Measurements from ENCODE around the gene SPC25. TPM values are rescaled to one million over a fixed set of nuclear protein-coding genes. Genes with fewer than 3 reads are reported as not detected.
"Not testable (repeated sequence)": the region's sequence is repeated elsewhere in the genome, so short reads cannot be mapped to it uniquely, and the experiment has no call there.

Gene SPC25
- total and polyA plus RNA-seq, 12 donors, result 0.10 to 3.7 (median 0.44) TPM; not detected in 5

DNA sequence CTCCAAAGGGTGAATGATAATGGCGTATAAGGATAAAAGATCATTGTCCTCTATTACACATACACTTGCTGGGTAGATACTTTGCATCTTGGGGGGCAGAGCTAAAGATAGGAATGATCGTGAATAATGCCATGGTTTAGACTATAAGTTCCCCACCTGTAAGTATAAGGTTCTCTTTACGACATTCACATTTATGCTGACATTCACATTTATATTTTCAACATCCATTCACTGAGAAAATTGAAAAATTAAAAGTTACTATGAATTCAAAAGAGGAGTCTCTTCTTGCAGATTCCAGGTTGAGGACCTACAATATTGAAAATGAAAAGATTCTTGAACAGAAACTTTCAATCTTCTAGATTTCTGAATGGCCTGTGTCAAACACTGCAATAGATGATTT lies 2.1 kb upstream of the SPC25 start:
- intact Hi-C loops (cut with DNase I), result no loop called here
- H3K27me3 ChIP-seq, result no peaks in the 10 kb centered on the region
- H3K27ac ChIP-seq, result no peak overlapping the region
- WGBS, 2 donors, result 82 to 87% methylated on average over 3 of the region's 3 CpGs
- ATAC-seq (no peak), DNase-seq (no peak)
- TF ChIP-seq, protein P1, sequence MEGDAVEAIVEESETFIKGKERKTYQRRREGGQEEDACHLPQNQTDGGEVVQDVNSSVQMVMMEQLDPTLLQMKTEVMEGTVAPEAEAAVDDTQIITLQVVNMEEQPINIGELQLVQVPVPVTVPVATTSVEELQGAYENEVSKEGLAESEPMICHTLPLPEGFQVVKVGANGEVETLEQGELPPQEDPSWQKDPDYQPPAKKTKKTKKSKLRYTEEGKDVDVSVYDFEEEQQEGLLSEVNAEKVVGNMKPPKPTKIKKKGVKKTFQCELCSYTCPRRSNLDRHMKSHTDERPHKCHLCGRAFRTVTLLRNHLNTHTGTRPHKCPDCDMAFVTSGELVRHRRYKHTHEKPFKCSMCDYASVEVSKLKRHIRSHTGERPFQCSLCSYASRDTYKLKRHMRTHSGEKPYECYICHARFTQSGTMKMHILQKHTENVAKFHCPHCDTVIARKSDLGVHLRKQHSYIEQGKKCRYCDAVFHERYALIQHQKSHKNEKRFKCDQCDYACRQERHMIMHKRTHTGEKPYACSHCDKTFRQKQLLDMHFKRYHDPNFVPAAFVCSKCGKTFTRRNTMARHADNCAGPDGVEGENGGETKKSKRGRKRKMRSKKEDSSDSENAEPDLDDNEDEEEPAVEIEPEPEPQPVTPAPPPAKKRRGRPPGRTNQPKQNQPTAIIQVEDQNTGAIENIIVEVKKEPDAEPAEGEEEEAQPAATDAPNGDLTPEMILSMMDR (IDR thresholded peaks at IDR 0.05), result no peak
- no peak overlapping the region for H3K4me3 ChIP-seq
- peaks cover 0 to 13% (median 4%) of the 10 kb centered on the region in 9 donors for H3K4me1 ChIP-seq
- H3K36me3 ChIP-seq, result no peaks in the 10 kb centered on the region
- H3K9me3 ChIP-seq, result no peaks in the 10 kb centered on the region

- DNase-seq (no peak), ATAC-seq (no peak)
- intact Hi-C loops (cut with DNase I), result no loop called here
- WGBS, 2 donors, result 37 to 46% methylated on average over 3 of the region's 3 CpGs
- H3K27me3 ChIP-seq, result no peaks in the 10 kb centered on the region
- H3K27ac ChIP-seq, result no peak overlapping the region
- no peaks in the 10 kb centered on the region for H3K36me3 ChIP-seq
- no peaks in the 10 kb centered on the region for H3K9me3 ChIP-seq
- H3K4me3 ChIP-seq, result peak overlapping the region in 7 of 10 donors; percentile 40 to 57 (median 55)
- H3K4me1 ChIP-seq, result peaks cover 0 to 13% (median 4%) of the 10 kb centered on the region in 9 donors
- TF ChIP-seq, protein P1 (IDR thresholded peaks at IDR 0.05), result no peak
These were observed 610 bp downstream of the SPC25 start for GRCh38 chr2:168889635-168890005.

DNA sequence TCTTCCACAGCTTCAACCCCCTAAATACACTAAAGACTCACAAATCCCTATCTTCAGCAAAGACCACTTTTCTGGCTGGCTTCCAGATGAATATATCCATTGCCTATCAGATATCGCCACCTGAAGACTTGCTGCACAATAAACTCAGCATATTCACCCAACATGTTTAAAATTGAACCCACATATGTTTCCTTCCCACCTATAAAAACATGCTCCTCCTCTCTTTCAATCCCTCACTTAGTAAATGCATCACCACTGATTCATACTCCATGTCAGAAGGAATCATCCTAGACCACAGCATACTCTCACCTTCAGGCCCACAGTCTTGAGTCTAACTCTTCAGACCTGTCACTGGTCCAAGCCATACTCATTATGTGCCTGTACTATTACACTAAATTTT lies 5.3 kb downstream of the SPC25 start:
- ATAC-seq (no peak), DNase-seq (no peak)
- no peaks in the 10 kb centered on the region for H3K36me3 ChIP-seq
- peaks cover 0 to 6% (median 3%) of the 10 kb centered on the region in 9 donors for H3K4me1 ChIP-seq
- 98 to 100% methylated on average over 1 of the region's 1 CpG for WGBS, 2 donors
- H3K9me3 ChIP-seq, result no peaks in the 10 kb centered on the region
- no peaks in the 10 kb centered on the region for H3K27me3 ChIP-seq
- H3K4me3 ChIP-seq, result no peak overlapping the region
- intact Hi-C loops (cut with DNase I), result no loop called here
- no peak overlapping the region for H3K27ac ChIP-seq
- TF ChIP-seq, protein P1 (IDR thresholded peaks at IDR 0.05), result no peak

GRCh38 chr2:168882163-168882562 lies 8.1 kb downstream of the SPC25 start:
- DNase-seq; intact Hi-C loops (cut with DNase I); H3K27me3 ChIP-seq; ATAC-seq; H3K4me3 ChIP-seq; H3K36me3 ChIP-seq; H3K27ac ChIP-seq; H3K4me1 ChIP-seq; H3K9me3 ChIP-seq: not testable (repeated sequence)
- WGBS, 2 donors, result 98% methylated on average over 12 of the region's 12 CpGs

GRCh38 chr2:168874368-168875054 lies 15.7 kb downstream of the SPC25 start:
- TF ChIP-seq, protein P1 (IDR thresholded peaks at IDR 0.05), result no peak
- no peak overlapping the region for H3K4me3 ChIP-seq
- H3K27ac ChIP-seq, result no peak overlapping the region
- intact Hi-C loops (cut with DNase I), result no loop called here
- DNase-seq (no peak), ATAC-seq (no peak)
- H3K9me3 ChIP-seq, result peaks cover 0 to 6% (median 0%) of the 10 kb centered on the region in 11 donors
- H3K36me3 ChIP-seq, result peaks cover 0 to 15% (median 0%) of the 10 kb centered on the region in 9 donors
- H3K4me1 ChIP-seq, result no peaks in the 10 kb centered on the region
- 84 to 86% methylated on average over 6 of the region's 6 CpGs for WGBS, 2 donors
- H3K27me3 ChIP-seq, result no peaks in the 10 kb centered on the region

GRCh38 chr2:168870824-168871223 lies 19.4 kb downstream of the SPC25 start:
- H3K27me3 ChIP-seq; intact Hi-C loops (cut with DNase I); H3K4me1 ChIP-seq; H3K4me3 ChIP-seq; H3K9me3 ChIP-seq; H3K27ac ChIP-seq; ATAC-seq; DNase-seq: not testable (repeated sequence)
- H3K36me3 ChIP-seq, result peaks cover 0 to 15% (median 0%) of the 10 kb centered on the region in 9 donors
- WGBS, 2 donors, result 95 to 98% methylated on average over 4 of the region's 4 CpGs

- DNase-seq; H3K27ac ChIP-seq; intact Hi-C loops (cut with DNase I); H3K4me1 ChIP-seq; H3K27me3 ChIP-seq; H3K9me3 ChIP-seq; ATAC-seq; H3K4me3 ChIP-seq: not testable (repeated sequence)
- 96 to 100% methylated on average over 1 of the region's 1 CpG for WGBS, 2 donors
- peaks cover 0 to 16% (median 0%) of the 10 kb centered on the region in 9 donors for H3K36me3 ChIP-seq
These were observed 19.9 kb downstream of the SPC25 start for GRCh38 chr2:168870369-168870768.

- WGBS, 2 donors, result 100% methylated on average over 1 of the region's 1 CpG
- H3K27me3 ChIP-seq; intact Hi-C loops (cut with DNase I); H3K27ac ChIP-seq; ATAC-seq; H3K9me3 ChIP-seq; DNase-seq; H3K4me1 ChIP-seq; H3K4me3 ChIP-seq: not testable (repeated sequence)
- peaks cover 0 to 35% (median 30%) of the 10 kb centered on the region in 9 donors for H3K36me3 ChIP-seq
These were observed 23.1 kb downstream of the SPC25 start for GRCh38 chr2:168867164-168867563.
